Glomerular visceral epithelial cell (primary cell): ENCODE results near the gene PTTG1IP2.
A peak's percentile ranks its signal among the peaks of the same experiment; 100 is the strongest.

Source experiments
- DNase-seq: peaks from one replicate; pipeline ENCODE4 v3.0.0-alpha.2; 2016; ENCODE audit errors: extremely low spot score

The PTTG1IP2 gene

DNA sequence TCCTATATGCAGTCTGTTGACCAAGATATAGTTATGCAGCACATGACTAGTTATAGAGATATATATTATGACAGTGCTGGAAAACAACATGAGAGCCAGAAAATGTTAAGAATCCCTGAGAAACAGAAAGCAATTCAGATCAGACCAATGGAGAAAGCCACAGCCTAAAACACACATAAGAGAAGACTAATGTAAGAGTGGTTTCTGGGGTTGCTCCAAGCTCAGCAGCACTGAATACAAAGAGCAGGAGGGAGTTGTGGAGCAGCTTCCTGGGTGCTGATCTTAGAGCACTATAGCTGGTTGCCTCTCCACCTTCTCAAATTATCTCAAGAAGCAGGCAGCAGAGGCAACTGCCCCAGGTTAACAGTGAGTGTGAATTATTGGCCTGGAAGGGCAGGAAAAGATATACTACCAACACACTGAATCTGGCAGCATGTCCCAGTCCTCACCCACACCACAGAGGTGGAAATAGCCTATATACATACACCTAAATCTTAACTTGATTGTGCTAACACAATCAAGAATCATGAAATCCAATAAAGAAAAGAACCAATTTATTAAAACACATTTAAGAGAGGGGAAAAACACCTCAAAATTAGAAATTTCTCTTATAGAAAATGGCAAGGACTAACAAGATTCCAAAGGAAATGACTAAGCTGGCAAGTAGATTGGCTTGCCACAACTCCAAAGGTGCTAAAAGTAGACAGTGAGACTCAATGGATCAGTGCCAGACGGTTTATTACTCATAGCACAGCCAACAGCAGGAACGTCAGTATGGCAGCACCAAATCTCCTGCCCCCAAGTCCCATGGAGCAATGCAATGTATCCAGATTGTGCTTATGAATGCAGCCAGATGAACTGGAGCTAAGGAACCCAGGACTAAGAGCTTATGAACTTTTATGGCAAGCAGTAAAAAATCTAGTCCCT, 5.1 kb downstream of the PTTG1IP2 start:
- DNase-seq, result peak; percentile 86

- DNase-seq, result no peak
These were observed 13.8 kb downstream of the PTTG1IP2 start for GRCh38 chr7:90483251-90483650.

GRCh38 chr7:90484706-90485105, 15.3 kb downstream of the PTTG1IP2 start:
- no peak for DNase-seq

DNA sequence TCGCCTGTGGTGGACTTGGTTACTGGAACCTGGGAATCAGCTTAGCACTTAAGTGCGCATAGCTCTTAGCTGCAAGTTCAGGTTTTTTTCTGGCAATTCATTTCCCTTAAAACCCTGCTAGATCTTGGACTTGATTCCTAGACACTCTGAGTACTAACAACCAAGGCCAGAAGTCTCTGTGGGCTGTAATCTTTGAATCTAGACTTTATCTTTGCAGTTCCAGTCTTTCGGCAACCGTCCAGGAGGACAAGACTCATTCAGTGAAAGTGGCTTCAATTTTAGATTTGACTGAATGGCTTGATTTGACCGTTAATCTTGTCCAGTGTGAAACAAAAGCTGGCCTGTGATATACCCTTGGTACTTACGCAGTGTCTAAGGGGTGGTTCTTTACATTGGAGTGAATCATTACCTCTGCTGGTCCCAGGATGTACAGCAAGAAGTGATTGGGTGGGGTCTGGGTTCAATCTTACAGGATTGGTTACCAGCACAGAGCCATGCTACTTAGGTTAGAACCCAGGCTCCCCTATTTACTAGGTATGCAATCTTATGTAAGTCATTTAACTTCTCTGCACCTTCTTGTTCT, 16.4 kb downstream of the PTTG1IP2 start:
- no peak for DNase-seq

- DNase-seq, result no peak
These were observed 18.4 kb downstream of the PTTG1IP2 start for GRCh38 chr7:90487808-90488207.

- no peak for DNase-seq
These were observed 18.8 kb downstream of the PTTG1IP2 start for GRCh38 chr7:90488220-90488619.

DNA sequence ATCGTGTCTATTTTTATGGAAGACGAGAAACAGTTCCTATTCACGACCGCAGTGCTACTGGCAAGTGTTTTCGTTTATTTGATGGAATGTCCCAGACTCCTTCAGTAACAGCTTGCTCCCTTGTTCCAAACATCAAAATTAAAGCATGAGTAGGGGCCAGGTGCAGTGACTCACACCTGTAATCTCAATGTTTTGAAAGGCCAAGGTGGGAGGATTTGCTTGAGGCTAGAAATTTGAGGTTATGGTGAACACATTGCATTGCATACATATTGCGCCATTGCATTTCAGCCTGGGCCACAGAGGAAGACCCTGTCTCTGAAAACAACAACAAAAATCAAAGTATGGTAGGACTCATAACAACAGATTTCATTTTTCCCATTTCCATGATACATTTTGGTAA, 22.8 kb downstream of the PTTG1IP2 start:
- DNase-seq, result no peak

GRCh38 chr7:90495241-90495640, 25.8 kb downstream of the PTTG1IP2 start:
- no peak for DNase-seq

GRCh38 chr7:90502539-90502938, 33.1 kb downstream of the PTTG1IP2 start:
- DNase-seq, result no peak

- no peak for DNase-seq
These were observed 33.9 kb downstream of the PTTG1IP2 start for GRCh38 chr7:90503367-90503766.

GRCh38 chr7:90507692-90508091, 38.3 kb downstream of the PTTG1IP2 start:
- no peak for DNase-seq

DNA sequence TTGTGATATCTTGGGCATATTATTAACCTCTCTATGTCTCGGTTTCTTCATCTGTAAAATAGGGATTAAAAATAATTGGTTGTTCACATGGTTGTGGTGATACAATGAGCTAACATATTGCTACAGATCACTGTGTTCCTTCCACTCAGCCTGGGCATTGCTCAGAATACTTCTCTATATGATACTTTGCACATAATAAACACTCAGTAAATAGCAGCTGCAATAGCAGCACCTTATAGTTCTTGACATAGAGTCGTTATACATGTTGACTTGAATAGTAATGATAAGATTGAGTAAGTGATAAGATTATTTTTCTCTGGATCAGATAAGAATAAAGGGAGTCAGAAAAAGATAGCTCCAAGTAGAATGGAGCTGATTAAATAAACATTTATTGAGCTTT, 42.3 kb downstream of the PTTG1IP2 start:
- no peak for DNase-seq

DNA sequence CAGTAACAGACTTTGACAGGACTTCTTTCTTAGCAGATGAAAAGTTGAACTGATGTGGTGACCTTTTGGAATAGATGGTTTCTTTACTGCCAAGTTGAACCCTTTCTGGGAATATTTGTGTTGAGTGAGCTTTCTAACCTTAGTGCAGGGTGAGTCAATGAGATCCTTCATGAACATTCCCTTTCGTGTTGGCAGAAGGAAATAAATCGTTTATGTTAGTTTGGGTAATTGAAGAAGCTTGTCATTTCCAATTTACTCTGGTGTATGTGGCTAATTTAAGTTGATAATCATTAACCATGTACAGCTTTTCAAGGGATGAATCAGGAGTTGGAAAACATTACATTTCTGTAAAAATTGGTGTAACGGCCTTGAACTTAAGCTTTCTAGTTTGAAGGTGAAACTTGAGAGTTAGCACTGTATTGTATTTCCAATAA, 43.4 kb downstream of the PTTG1IP2 start:
- DNase-seq, result no peak

DNA sequence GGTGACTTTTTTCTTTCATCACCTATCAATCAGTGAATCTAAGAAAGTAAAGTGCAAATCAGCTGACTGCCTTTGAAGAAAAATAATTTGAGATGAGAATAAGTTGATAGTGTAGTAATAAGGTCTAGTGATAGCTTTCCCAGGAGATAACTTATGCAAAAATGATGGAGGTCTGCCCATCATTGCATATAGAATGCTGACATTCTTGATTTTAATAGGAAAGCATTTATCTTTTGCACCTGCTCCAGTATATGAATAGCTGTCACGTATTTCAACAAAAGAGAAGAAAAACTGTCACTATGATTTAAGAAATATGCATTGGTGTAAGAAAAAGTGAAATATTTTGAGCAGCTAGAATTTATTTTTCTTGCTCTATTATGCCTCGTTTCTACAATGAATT, 46.8 kb downstream of the PTTG1IP2 start:
- DNase-seq, result no peak

- no peak for DNase-seq
These were observed 49.2 kb downstream of the PTTG1IP2 start for GRCh38 chr7:90518630-90519029.

DNA sequence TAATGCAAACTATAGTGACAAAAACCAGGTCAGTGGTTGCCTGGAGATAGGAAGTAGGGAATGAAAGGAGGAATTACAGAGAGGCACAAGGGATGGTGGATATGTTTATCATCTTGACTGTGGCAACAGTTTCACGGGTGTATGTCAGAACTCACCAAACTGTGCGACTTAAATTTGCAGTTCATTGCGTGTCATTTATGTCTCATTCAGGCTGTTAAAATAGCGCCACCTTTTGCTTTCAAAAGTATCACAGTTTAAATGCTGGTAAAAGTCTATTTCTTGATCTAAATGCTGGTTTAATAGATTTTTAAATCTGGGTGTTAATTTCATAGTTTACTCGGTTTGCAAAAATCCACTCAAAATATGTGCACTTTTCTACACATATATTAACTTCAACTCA, 51.0 kb downstream of the PTTG1IP2 start:
- DNase-seq, result no peak

DNA sequence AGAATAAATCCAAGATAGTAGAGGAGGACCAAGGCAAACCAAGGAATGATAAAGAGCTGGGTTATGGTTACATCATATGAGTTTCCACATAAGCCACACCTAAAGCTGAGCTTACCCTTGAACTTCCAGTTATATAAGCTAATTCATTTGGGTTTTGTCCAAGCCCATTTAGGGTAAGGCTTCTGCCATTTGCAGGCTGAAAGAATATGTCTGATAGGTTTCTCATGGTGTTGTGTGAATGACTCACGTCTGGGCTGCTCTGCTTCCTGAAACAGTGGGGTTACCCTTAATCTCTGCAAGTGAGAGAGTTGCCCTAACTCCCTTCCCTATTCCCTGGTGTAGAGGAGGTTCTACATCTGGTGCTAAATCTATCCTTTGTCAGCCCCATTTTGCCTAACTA, 60.8 kb downstream of the PTTG1IP2 start:
- peak; percentile 1 for DNase-seq

DNA sequence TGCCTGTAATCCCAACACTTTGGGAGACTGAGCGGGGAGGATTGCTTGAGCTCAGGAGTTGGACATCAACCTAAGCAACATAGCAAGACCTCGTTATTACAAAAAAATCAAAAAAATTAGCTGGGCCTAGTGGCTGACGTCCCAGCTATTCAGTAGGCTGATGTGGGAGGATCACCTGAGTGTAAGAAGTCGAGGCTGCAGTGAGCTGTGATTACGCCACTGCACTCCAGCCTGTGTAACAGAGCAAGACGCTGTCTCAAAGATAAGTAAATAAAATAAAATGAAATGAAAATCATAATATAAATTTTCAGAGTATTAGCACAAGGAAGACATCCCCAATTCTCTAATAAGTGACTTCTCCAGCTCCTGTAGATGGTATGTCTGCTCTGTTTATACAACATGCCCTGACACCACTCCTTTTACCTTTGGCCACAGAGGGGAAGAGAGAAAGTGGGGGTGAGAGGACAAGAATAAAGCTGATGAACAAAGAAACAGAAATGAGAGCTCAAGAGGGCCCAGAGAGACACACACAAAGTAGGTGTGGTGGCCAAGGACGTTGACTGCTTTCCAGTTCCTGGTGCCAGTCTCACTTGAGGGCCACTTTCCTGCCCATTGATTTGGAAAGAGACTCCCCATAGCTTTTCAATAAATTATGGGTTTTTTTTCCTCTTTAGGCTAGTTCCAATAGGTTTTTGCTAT, 62.9 kb downstream of the PTTG1IP2 start:
- DNase-seq, result no peak

DNA sequence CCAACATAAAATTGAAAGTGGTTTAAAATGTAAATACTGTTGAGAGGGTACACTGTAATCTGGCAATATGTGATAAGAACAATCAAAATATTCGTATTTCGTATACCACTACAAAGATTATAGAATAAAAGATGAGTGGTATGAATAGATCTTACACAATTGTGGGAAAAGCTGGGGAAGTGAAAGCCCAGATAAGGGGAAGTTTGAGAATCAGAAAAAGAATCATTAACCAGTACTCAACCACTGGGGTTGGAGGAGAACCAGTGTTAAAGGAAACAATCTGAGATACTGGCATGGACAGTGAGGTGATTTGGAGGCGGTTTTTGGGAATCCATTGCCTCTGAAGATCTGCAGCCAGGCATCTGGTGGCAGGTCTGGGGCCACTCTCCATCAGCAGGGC, 67.0 kb downstream of the PTTG1IP2 start:
- DNase-seq, result no peak

- no peak for DNase-seq
These were observed 69.0 kb downstream of the PTTG1IP2 start for GRCh38 chr7:90538405-90538804.

GRCh38 chr7:90540406-90540805, 71.0 kb downstream of the PTTG1IP2 start:
- DNase-seq, result no peak

DNA sequence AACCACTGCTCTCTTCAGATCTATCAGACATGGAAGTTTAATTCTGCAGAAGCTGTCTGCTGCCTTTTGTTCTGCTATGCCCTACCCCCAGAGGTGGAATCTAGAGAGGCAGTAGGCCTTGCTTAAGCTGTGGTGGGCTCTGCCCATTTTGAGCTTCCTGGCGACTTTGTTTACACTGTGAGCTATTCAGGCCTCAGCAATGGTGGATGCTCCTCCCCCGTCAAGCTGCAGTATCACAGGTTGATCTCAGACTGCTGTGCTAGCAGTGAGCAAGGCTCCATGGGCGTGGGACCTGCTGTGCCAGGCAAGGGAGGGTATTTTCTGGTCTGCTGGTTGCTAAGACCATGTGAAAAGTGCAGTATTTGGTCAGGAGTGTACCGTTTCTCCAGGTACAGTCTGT, 81.6 kb downstream of the PTTG1IP2 start:
- no peak for DNase-seq

DNA sequence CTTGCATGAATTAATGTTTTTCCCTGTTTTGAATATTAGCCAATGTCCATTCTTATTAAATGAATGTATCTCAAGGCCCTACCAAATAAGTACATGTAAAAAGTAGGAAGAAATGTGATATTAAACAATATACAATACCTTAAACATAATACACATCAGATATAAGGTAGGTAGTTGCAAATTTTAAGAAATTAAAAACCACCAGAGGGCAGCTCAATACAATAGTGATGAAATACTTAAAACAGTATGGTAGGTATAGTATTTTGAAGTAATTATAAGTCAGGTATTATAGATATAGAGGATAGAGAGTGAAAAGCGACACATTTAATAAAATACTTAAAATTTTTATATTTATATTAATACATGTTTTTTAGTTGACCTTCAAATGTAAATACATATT, 83.1 kb downstream of the PTTG1IP2 start:
- DNase-seq, result no peak
